ENCODE results near the gene USP13. TPM values are rescaled to one million over a fixed set of nuclear protein-coding genes. Genes with fewer than 3 reads are reported as not detected.

The USP13 gene
- total RNA-seq, 2 experiments from 2014 or later, result 25.8 to 49.7 TPM

- no TSS peak for BruUV-seq (replicated peaks)
- Histone ChIP-seq H3K9me2 (ENCODE audit: insufficient read depth, low read length) (no peaks in the 10 kb centered on the region), H4K20me1 (ENCODE audit: insufficient read depth, low read length) (no peaks in the 10 kb centered on the region), H3K36me3 (ENCODE audit: insufficient read depth, low read length) (peaks cover 67% of the 10 kb centered on the region), H3K4me2 (ENCODE audit: low read length) (no peak overlapping the region), H2AFZ (ENCODE audit: low read length) (no peak overlapping the region), H3K4me1 (ENCODE audit: insufficient read depth, low read length, poor library complexity, severe bottlenecking) (no peaks in the 10 kb centered on the region), H3K27ac (ENCODE audit: low read depth, low read length, poor library complexity, severe bottlenecking) (no peak overlapping the region), H3K4me3 (ENCODE audit: low read depth, low read length, poor library complexity, severe bottlenecking) (no peak overlapping the region), H3K9me3 (ENCODE audit: low read length) (no peaks in the 10 kb centered on the region), H3K79me2 (ENCODE audit: insufficient read depth, low read depth, low read length) (no peaks in the 10 kb centered on the region)
- intact Hi-C loops (cut with micrococcal nuclease; ENCODE audit: unreplicated experiment), result no loop called here
- CTCF ChIA-PET (ENCODE audit: unreplicated experiment), result no interaction called here
- peak; percentile 17 for DNase-seq (ENCODE audit: low spot score)
- POLR2A ChIA-PET, result interaction anchor here (1.7 kb wide), 1 partner anchor 19 kb away, joined by 5 read pairs; no protein-coding TSS in a partner anchor
- peak; percentile 75 for TF ChIP-seq CTCF (conservative IDR thresholded peaks at IDR 0.05; ENCODE audit: low read length)
- TF ChIP-seq EZH2phosphoT487 (IDR thresholded peaks at IDR 0.05; ENCODE audit: borderline replicate concordance, low read depth, low read length), result no peak
These were observed 98.0 kb downstream of the USP13 start for GRCh38 chr3:179750720-179751328.

- no TSS peak for BruUV-seq (replicated peaks)
- ChIA-PET CTCF (ENCODE audit: unreplicated experiment) (interaction anchor here (0.6 kb wide), 1 partner anchor 12 kb away, joined by 7 read pairs; no protein-coding TSS in a partner anchor), POLR2A (no interaction called here)
- Histone ChIP-seq H3K4me1 (ENCODE audit: insufficient read depth, low read length, poor library complexity, severe bottlenecking) (no peaks in the 10 kb centered on the region), H4K20me1 (ENCODE audit: insufficient read depth, low read length) (no peaks in the 10 kb centered on the region), H3K79me2 (ENCODE audit: insufficient read depth, low read depth, low read length) (no peaks in the 10 kb centered on the region), H2AFZ (ENCODE audit: low read length) (no peak overlapping the region), H3K4me3 (ENCODE audit: low read depth, low read length, poor library complexity, severe bottlenecking) (no peak overlapping the region), H3K9me2 (ENCODE audit: insufficient read depth, low read length) (no peaks in the 10 kb centered on the region), H3K27ac (ENCODE audit: low read depth, low read length, poor library complexity, severe bottlenecking) (no peak overlapping the region), H3K36me3 (ENCODE audit: insufficient read depth, low read length) (peaks cover 93% of the 10 kb centered on the region), H3K9me3 (ENCODE audit: low read length) (no peaks in the 10 kb centered on the region), H3K4me2 (ENCODE audit: low read length) (no peak overlapping the region)
- TF ChIP-seq CTCF (conservative IDR thresholded peaks at IDR 0.05; ENCODE audit: low read length) (no peak), EZH2phosphoT487 (IDR thresholded peaks at IDR 0.05; ENCODE audit: borderline replicate concordance, low read depth, low read length) (no peak)
- intact Hi-C loops (cut with micrococcal nuclease; ENCODE audit: unreplicated experiment), result loop anchor here (5.0 kb wide), 1 partner anchor 114 kb away; no protein-coding TSS in a partner anchor
- DNase-seq (ENCODE audit: low spot score), result no peak
These were observed 108.1 kb downstream of the USP13 start for GRCh38 chr3:179760944-179761343.

GRCh38 chr3:179765396-179765795 lies 112.6 kb downstream of the USP13 start:
- H3K27ac ChIP-seq (ENCODE audit: low read depth, low read length, poor library complexity, severe bottlenecking), result no peak overlapping the region
- H3K9me2 ChIP-seq (ENCODE audit: insufficient read depth, low read length), result no peaks in the 10 kb centered on the region
- TF ChIP-seq EZH2phosphoT487 (IDR thresholded peaks at IDR 0.05; ENCODE audit: borderline replicate concordance, low read depth, low read length), result no peak
- TF ChIP-seq CTCF (conservative IDR thresholded peaks at IDR 0.05; ENCODE audit: low read length), result no peak
- intact Hi-C loops (cut with micrococcal nuclease; ENCODE audit: unreplicated experiment), result no loop called here
- H4K20me1 ChIP-seq (ENCODE audit: insufficient read depth, low read length), result no peaks in the 10 kb centered on the region
- BruUV-seq (replicated peaks), result no TSS peak
- ChIA-PET CTCF (ENCODE audit: unreplicated experiment) (no interaction called here), POLR2A (interaction anchor here (0.6 to 1.1 kb wide), 4 partner anchors 17 to 986 kb away, joined by 3 read pairs; no protein-coding TSS in a partner anchor)
- no peaks in the 10 kb centered on the region for H3K4me1 ChIP-seq (ENCODE audit: insufficient read depth, low read length, poor library complexity, severe bottlenecking)
- H3K4me3 ChIP-seq (ENCODE audit: low read depth, low read length, poor library complexity, severe bottlenecking), result no peak overlapping the region
- no peak for DNase-seq (ENCODE audit: low spot score)
- peaks cover 91% of the 10 kb centered on the region for H3K36me3 ChIP-seq (ENCODE audit: insufficient read depth, low read length)
- no peaks in the 10 kb centered on the region for H3K79me2 ChIP-seq (ENCODE audit: insufficient read depth, low read depth, low read length)
- no peak overlapping the region for H3K4me2 ChIP-seq (ENCODE audit: low read length)
- no peaks in the 10 kb centered on the region for H3K9me3 ChIP-seq (ENCODE audit: low read length)
- no peak overlapping the region for H2AFZ ChIP-seq (ENCODE audit: low read length)

Measured in OCI-LY7 (cell line).